Prostate gland (tissue), 2 donors: Measurements from ENCODE around the gene NDUFC2.

Experiments used
- POLR2A ChIP-seq: fragments of 450-650 bp; IDR thresholded peaks from one replicate; pipeline ENCODE4 v1.6.1; 2016; ENCODE audit warnings: antibody characterized with exemption, mild to moderate bottlenecking
- POLR2AphosphoS5 ChIP-seq: sonication (generic); formaldehyde crosslinking; IDR thresholded peaks from one replicate; pipeline ENCODE4 v1.6.1; 2017; ENCODE audit warnings: antibody characterized with exemption
- TF ChIP-seq, protein P1 (sequence below), 4 experiments: fragments of 200-600 bp in 2 of 4; fragments of 450-650 bp in 2 of 4; sonication (generic) in 2 of 4; IDR thresholded peaks; 1 replicate in 3 of 4; 2 replicates in 1 of 4; pipeline ENCODE4 v1.5.1; 2016 to 2019; ENCODE audit warnings: antibody characterized with exemption in 4 of 4, mild to moderate bottlenecking in 2 of 4, moderate library complexity in 2 of 4

DNA sequence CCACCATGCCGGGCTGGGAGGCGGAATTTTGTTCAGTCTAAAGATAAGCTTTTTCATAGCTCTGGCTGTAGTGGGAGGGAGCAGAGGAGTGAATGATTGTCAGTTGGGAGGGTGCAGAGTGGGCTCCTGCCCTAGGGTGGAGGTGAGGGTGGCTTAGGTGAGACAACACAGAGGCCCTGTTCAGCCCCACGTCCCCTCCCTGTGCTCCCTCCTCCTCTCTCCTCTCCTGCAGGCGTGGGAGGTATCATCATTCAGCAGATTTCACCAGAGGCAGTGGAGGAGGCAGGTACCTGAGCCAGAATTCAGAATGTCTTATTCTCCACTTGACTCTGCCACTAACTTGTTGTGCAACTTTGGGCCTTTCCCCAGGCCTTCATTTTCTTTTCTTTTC is 17.7 kb downstream of the NDUFC2 start:
- TF ChIP-seq, protein P1, sequence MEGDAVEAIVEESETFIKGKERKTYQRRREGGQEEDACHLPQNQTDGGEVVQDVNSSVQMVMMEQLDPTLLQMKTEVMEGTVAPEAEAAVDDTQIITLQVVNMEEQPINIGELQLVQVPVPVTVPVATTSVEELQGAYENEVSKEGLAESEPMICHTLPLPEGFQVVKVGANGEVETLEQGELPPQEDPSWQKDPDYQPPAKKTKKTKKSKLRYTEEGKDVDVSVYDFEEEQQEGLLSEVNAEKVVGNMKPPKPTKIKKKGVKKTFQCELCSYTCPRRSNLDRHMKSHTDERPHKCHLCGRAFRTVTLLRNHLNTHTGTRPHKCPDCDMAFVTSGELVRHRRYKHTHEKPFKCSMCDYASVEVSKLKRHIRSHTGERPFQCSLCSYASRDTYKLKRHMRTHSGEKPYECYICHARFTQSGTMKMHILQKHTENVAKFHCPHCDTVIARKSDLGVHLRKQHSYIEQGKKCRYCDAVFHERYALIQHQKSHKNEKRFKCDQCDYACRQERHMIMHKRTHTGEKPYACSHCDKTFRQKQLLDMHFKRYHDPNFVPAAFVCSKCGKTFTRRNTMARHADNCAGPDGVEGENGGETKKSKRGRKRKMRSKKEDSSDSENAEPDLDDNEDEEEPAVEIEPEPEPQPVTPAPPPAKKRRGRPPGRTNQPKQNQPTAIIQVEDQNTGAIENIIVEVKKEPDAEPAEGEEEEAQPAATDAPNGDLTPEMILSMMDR (IDR thresholded peaks at IDR 0.05) = no peak
- TF ChIP-seq POLR2A = no peak
- TF ChIP-seq POLR2AphosphoS5 = no peak
